GM21447 (cell line): ENCODE data around the gene CARS1.

Source experiments
- ATAC-seq: cut with Tn5 transposase; IDR thresholded peaks from one replicate; pipeline ENCODE4 v1.9.1; 2021; ENCODE audit not compliant: unreplicated experiment

Gene CARS1

DNA sequence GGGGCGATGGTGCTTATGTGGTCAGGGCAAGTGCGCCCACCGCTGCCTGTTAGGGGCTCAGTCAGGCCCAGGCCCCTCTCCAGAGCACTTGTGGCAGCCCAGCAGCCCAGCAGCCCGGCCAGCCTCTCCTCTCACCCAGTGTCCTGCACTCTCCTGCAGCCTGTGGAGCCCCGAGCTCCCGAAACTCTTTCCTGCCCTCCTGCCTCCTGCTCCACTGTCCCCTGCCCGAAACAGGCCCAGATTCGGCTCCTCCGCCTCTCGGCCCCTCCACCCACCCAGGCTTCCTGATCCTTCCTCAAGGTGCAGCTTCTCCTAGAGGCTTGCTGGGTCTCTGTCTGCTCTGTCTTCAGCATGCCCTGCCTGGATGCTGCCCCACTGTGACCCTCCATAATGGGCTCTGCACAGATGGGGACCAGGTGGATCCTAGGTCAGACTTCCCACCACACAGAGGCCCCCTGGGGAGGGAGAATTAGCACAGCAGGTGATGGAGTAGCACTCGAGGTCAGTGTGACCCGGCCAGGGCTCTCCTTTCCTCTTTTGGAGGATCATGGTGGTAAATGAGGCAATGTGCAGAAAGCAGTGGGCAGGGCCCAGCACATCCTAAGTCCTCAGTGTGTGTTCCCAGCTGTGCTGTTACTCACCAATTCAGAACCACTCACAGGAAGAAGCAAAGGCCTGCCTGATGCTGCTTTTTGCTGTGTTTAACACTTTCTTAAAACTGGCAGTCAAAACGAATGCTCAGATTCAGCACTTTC is 46.5 kb downstream of the CARS1 start:
- no peak for ATAC-seq

DNA sequence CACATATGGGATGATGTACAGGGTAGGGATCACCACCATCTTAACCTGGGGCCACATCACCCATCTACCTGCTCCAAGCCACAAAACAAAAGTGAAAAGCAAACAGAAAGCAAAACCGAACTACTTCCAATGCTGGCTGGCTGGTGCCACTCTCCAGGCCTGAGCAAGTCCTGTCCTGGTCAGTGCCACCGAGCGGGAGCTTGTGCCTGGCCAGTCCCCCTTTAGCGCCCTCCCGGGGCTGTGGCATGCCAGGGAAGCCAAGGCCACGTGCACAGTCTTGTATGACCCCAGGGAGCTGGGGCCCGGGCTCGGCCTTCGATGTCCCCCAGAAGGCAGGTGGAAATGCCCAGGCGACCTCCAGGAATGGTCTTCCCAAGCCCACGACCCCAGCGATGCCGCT is 47.2 kb downstream of the CARS1 start:
- ATAC-seq = no peak

DNA sequence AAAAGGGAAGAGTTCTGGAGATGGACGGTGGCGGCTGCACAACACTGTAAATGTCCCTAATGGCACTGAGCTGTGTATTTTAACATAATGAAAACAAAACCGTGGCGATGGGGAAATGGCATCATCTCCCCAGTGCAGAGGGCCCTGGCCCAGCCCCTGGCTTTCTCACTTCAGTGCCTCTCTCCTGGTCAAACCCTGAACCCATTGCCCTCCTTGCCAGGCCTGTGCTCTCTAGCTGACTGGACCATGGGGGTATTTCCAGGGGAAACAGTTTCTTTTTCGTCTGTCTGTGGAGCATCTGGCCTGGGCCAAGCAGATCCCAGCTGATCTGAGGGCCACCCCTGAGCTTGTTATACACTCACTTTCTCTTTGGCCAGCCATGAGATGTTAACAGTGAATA is 47.7 kb downstream of the CARS1 start:
- no peak for ATAC-seq

DNA sequence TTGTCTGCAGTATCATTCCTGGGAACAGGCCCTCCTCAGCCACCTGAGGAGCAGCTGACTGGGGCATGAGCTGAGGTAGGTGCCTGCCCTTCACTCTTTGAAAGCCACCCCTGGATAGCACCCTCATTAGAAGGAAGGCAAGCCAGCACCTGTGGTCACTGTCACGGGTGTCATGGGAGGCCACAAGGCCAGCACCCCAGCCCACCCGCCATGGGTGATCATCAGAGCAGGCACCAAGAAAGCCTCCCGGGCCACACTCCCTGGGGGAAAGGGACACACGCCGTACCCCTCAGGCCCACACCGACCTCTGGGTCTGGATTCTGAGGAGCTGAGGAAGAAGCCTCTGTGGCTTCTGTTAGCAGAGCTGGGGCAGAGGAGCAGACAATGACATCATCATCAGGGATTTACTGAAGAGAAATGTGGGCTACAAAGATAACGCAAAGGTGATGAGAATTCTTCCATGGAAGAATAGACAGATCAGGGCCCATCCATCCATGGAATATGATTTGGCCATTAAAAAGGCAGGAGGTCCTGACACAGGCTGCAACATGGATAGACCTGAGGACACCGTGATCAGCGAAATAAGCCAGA is 48.4 kb downstream of the CARS1 start:
- ATAC-seq = no peak

DNA sequence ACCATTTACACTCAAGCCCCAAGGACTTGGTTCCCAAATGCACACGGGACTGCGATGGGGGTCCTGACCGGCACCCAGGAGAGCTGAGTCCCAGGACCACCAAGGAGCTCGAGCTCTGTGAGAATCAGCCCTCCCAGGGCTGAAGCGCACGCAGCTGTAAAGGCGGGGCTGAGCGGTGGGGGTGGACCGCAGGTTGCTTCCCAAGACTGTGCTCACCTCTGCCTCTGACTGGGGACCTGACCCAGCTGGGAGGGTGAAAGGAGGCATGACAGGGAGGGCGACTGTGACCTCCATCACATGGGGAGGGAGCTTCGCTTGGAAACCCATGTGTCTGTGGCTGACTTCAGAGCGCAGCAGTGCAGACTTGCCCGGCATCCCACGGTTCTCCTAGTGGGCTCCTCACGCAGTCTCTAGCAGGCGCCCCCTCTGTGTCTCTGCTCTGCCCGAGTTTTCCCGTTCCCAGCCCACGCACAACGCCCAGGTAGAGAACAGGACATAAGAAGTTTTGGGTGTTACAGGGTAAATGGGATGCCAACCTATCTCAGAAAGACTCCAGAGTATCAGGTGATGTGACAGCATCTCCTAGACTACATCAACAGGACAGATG is 49.7 kb downstream of the CARS1 start:
- ATAC-seq = no peak

DNA sequence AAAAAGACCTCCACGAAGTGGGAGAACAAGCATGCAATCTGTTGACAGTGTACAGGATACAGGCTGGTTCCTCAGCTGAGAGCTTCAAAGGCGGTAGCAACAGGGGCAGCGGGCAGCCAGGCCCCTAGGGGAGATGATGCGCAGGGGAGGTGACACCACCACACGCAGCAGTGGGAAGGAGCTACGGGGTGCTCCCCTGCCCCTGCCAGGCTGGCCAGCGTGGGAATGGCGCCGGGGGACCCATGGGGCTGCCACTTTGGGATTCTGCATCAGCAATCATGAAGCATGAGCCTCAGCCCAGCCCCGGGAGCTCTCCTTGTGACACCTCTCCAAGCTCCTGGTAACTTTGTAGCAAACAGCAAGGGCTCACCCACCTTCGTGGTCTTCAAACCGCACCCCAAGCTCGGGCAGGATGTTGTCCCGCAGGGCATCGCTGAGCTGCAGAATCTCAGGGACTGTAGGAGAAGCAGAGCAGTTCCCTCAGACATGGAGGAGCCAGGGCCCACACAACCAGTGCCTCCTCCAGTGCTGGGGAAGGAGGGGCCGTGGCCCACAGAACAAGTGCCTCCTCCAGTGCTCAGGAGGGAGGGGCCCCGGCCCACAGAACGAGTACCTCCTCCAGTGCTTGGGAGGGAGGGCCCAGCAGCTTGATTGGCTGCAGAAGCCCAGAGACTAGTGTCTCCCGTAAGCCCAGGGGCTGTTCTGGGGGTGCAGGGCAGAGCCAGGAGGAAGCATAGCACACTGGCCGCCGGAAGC is 50.5 kb downstream of the CARS1 start:
- ATAC-seq = no peak

DNA sequence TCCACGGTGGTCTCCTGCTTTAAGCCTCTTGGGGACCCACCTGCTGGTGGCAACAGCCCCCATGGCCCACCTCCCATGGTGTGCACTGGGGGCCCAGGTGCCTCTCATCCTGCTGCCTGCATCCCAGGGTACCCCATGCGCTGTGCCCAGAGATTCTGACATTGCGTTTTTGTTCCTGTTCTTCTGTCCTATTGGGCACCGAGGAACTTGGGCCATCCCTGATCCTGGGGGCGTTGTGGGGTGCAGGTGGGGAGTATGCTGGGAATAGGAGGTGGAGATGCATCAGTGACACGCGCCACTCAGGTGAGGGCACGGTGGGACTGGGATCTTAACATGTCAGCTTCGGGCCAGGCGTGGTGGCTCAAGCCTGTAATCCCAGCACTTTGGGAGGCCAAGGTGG is 52.7 kb downstream of the CARS1 start:
- ATAC-seq = no peak

DNA sequence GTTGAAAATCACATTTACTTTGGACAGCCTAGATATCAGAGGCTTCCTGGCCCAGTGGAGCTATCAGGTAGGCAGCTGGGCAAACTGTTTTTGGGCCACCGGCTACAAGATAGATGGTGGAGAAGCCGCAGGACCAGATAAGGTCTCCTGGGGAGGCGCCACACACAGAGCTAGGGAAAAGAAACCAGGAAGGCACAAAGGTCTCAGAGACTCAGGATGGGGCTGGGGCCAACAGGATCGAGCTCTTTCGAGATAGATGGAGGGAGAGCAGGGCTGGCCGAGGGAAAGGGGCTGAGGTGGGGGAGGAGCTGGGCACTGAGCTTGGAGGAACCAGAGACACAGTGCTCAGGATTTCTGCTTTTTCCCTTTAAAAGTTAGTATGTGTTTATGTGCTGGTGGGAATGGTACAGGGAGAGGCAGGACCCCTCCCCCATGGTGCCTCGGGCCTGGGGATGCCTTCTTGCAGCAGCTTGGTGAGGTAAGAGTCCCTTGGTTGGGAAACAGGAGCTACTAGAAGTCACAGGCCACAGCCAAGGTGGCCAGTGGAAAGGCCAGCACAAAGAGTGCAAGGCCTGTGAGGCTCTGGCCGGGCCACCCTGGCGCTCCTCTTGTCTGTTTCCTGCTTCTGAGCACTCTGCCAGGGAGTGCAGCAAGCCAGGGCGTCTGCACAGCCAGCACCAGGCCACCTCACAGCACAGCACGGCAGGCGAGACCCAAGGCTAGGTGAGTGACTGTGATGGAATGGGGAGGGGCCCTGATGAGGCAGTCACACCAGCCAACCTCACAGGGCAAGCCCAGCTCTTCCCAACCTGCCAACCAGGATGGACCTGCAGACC is 53.6 kb downstream of the CARS1 start:
- no peak for ATAC-seq

DNA sequence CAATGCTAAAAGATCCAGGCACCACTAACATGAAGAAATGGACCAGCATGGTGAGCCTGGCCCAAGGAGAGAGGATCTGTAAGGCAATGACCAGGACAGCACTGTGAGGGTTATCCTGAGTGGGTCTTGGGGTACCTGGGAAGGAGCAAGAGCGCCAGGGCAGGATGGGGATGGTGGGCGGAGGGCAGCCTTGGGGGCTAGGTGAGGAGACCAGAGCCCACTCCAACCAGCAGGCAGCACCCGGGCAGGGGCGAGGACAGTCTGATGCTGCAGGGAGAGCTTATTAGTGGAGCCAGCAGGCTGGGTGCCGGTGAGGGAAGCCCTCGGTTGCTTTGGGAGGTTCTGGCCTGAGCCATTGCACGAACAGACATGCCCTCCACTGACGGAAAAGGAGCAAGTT is 54.4 kb downstream of the CARS1 start:
- no peak for ATAC-seq

DNA sequence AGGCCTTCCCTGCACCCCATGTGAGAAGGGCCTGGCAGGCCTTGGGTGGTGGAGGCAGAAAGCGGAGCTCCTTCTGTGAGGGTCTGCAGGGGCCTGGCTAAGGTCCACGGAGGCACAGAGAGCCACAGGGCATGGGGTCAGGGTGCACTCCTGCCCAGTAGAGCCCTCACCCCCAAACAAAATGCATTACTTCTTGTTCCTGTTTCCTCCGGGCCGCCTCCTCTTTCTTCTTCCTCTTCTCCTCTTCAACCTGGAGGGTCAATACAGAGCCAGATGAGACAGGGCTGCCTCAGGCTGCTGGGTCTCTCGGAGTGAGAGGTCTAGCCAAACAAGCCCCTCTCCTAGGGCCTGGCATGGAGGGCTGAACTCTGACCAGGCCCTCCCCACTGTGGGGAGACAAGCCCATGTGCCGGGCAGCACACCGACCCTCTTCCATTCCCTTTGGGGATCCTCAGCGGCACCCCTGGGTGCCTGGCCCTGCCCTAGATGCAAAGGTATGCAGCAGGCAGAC is 54.8 kb downstream of the CARS1 start:
- no peak for ATAC-seq

DNA sequence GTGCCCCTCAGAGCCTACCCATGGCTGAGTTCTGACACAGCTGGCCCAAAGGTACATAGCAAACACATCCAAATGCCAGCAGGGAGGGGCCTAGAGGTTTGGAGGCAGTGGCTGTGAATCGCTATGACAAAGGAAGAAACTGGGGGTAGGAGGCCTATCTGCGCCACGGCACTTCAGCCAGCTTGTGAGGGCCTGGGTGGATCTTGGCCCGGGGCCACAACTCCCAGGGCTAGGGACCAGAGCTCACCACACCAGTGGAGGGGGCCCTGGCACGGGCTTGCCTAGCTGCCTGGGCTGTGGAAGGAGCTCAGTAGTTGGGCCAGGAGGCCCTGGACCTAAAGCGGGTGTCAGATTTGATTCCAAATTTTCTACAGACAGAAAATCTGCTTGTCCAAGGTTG is 55.7 kb downstream of the CARS1 start:
- ATAC-seq = no peak

DNA sequence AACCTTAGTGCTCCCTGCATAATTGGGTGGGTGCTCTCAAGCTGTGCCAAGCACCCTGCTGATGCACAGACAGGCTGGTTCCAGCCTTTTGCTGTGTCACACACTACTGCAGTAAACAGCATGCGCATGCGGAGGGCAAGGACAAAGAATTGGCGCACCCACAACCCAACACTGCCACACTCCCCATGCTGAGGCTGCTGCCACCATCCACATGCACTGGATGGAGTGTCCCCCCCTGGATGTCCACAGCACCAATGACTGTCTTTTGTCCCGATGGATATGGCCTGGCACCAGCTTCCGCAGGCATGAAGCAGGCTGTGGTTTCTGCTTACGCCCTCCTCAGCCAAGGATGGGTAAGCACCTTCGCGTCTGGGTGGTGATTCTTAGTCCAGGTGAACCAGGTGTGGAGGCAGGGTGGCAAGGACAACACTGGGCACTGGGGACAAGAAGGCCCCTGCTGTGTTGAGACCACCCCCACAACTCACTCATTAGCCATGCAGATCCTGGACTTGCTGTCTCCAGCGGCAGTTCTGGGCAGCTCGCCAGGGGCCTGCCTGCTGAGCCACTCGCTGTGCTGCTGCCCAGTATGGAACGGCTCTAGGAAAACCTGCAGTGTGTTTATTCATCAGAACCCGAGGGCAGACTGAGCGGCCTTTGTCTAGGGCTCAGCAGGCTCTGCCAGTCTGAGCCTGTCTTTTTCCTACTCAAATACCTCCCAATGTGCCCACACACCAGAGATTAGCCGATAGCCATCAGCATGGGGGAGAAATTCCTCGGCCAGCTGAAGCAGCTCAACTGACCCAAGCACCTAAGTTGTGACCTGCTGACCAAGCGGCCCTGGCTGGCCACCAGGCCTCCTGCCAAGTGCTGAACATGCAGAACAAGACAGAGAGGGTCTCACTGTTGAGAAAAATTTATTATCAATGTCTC is 56.9 kb downstream of the CARS1 start:
- no peak for ATAC-seq

DNA sequence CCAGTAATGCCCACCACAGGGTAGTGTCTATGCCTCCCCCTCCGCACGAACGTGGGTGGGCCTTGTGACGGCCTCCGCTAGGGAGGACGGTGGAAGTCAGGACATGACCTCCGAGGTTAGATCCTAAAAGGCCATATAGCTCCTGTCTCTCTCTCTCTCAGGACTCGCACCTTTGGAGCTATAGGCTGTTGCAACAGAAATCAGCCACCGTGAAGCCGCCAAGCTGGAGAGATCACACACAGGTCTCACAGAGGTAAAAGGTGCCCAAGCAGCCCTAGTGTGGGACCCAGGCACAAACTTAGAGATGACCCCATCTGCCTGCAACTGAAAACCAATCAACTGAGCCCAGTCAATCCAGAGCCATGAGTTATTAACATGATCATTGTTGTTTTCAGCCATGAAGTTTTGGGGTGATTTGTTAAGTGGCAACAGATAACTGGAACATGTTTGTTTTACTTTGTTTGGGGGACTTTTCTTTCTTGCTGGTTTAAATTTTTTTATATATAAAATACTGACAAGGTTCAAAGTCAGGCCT is 57.7 kb downstream of the CARS1 start:
- no peak for ATAC-seq

DNA sequence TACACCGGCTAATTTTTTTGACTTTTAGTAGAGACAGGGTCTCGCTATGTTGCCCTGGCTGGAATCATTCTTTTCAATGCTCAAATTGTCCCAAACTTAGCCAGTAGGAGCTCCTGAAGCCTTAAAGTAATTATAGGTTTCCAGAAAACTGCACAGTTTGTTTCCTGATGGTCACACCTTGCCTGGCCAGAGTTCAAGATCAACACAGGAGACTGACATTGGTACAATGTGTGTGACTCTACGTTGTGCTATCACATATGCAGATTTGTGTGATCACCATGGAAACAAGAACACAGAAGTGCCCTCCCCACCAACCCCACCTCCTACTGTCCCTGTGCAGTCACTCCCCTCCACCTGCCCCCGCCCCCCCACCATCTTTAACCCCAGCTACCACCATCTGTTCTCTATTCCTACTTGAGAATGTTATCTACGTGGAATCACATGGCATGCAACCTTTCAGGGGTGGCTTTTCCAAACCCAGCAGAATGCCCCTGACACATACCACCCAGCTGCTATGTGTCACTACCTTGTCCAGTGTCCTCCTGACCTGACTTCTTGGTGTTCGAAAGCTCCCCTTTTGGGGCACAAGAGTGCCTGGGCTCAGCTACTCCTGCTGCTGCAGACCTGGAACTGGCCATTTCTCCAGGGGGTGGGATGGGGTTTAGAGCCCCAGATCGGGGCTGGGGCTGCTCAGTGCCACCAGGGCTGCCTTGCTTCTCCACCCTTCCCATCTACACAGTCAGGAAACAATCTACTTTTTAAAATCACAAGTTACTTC is 59.0 kb downstream of the CARS1 start:
- ATAC-seq = no peak

DNA sequence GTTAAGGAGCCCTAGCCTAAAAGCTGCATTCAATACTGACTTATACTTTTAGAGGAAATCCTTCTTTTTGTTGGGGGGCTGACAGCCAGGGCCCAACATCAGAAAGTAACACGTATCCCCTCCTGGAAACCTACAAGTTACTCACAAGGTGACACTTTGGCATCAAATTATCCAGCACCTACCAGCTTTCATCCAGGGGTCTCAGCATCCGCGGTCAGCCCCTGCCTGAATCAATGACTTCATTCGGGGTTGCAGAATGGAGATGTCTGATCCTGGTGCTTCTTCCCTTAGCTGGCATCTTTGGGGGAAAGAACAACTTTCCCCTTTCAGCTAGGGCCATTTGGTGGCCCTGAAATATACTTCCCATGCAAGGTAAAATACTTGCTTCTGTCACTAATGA is 59.8 kb downstream of the CARS1 start:
- ATAC-seq = no peak

DNA sequence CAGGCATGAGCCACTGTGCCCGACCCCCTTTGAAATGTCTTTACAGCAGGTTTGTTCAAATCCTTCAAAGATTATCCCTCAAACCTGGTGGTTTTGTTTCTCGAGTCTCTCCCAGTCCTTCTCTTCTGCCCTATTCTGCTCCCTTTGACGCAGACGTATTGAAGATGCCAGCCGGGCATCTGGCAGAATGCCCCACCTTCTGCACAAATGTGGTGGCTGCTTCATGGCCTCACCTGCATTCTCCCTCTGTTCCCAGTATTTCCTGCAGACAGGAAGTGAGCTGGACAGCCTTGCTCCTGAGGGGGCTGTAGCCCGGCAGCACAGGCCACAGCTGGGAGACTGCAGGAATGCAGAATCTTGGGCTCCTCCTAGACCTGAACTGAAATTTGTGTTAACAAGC is 60.2 kb downstream of the CARS1 start:
- ATAC-seq = no peak

DNA sequence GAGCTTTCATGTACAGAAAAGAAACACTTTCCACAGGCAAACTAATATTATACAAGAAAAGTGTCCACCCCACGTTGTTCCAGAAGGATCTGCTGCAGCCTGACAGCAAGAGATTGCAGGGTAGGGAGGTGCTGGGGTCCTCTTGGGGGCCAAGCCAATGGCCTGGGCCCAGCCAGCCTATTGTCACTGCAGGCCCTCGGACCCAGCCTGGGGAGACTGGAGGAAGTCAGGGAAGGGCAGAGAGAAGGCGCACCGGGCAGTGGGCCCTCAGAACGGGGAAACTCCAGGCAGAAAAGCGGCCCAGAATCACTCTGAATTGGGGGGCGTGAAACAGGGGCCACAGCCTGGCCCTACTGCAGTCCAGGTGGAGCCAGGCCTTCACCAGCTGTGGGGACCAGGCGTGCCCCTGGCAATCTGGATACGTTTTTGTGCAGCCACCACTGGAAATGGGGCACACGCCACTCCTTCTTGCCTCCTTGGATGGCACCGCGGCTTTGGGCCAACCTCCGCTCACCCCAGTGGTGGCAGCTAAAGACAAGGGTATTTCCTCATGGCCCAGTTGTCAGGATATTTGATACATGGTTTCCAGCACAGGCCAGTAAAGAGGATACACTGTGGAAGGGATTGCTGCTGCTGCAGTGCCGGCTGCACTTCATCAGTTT is 61.2 kb downstream of the CARS1 start:
- no peak for ATAC-seq

DNA sequence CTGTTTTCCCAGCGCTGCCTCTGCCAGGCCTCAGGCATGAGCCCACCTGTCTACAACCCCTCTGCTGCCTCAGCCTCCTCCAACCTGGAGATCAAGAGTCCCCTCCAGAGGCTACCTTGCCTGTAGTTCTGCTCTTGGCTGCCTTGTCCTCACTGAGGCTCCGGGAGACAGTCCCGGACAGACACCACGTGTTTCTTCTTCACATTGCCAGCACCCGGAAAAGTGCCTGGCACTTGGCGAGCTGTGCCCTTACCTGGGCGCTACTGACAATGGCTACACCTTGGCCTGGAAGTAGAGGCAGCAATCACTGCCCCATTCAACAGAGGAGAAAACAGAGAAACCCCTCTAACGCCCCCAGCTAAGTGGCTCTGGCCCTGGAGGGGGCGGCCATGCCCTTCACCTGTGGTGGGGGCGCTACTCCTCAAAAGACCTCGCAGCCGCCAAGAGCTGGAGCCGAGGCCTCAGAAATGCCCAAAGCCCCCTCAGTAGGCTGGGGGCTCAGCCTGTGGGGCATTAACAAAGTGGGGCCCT is 62.1 kb downstream of the CARS1 start:
- no peak for ATAC-seq
